ENCODE measurements around the gene BICRAL.
"Not testable (repeated sequence)": the region's sequence is repeated elsewhere in the genome, so short reads cannot be mapped to it uniquely, and the experiment has no call there.

BICRAL gene

DNA sequence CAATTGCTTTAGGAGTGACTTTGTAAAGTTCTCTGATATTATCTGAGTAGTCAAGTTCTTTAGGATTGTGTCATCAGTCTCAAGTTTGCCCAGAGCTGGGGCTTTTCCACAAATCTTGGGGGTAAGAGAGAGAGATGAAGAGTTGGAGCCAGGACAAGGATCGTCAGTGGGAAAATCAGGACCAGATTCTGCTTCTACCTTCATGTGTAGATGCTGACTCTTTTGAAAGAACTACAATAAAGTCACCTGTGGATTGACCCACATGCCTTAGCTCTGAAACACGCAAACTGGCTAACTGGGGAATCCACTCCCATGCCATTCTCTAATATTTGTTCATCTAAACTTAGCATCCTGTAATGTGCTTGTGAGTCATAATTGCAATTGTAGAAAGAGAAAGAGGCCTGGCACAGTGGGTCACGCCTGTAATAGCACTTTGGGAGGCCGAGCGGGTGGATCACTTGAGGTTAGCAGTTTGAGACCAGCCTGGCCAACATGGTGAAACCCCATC, 15.6 kb upstream of the BICRAL start:
- no peak for DNase-seq

DNA sequence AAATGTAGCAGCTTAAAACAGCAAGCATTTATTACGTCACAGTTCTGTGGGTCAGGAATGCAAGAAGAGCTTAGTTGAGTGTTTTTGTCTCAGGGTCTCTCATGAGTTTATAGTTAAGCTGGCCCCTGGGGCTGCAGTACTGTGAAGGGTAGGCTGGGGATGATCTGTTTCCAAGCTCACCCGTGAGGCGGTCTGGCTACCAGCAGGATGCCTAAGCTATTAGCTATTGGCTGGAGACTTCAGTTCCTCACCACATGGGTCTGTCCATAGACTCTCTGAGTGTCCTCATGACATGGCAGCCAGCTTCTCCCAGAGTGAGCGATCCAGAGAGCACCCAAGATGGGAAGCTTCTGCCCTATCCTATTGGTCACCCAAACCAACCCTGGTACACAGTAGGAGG, 12.8 kb upstream of the BICRAL start:
- no peak for DNase-seq

DNA sequence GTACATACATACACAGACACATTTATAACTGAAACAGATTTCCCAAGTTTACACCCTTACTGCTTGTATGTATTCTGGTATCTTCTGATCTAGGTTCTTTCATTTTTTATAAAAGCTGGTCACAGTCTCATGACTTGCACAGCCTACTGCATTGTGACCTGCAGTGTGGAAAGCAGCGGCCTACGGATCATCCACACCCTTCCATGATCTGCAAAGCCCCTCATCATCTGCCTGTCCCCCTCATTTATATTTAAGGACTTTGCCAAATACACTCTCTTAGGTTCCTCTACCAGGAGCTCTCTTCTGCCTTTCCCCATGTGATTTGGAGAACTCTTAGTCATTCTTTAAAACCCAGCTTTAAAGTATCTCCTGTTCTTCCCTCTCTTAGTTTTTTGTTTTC, 12.0 kb upstream of the BICRAL start:
- no peak for DNase-seq

DNA sequence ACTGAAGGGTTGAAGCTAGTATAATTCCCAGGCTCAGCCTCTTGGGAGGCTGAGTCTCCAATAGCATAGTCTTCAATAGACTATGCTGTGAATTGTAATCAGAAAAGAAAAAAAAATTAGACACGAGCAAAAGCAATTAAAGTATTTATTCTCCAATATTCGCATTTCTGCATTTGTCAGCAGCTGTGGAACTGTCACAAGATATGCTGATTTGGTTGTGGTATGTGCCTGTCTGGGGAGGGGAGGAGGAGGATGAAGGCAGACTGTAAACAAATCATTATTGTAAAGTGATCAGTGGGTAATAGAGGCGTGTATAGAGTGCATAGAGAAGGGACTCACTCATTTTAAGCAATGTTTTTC, 10.1 kb upstream of the BICRAL start:
- DNase-seq = no peak

DNA sequence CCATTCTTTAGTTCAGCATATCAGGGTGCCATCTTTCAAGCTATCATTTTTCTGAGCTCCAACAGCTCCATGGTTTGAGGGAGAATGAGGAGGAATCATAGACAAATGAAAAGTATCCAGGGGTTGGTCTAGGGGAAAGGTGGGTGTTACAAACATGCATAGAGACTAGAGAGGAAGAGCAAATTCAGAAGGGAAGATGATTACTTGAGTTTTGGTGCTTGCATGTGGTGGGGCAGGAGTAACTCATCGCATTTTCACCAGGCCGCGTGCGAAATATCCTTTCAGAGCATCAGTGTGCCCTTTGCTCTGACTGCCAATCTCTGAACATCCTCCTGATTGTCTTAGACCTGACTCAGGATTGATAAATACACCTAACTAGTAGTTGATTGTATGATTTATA, 7.7 kb upstream of the BICRAL start:
- no peak for DNase-seq

DNA sequence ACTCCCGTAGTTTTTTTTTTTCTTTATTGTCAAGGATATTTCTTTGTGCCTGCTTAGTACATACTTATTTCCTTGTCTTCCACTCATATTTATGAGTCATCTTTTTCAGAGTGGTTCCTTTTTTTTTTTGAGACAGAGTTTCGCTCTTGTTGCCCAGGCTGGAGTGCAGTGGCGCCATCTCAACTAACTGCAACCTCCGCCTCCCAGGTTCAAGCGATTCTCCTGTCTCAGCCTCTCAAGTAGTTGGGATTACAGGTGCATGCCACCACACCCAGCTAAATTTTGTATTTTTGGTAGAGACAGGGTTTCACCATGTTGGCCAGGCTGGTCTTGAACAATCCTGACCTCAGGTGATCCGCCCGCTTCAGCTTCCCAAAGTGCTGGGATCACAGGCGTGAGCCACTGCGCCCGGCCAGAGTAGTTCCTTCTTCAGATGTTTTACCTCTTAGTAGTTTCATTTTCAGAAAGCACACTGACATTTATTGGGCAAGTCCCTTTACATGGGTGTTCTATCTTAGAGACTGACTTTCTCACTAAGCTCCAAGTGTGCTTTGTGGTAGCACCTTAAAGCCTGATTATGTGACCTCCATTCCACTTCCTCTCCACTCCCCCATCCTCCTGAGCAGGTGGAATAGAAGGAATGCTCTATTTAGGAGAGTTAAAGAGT, 6.9 kb upstream of the BICRAL start:
- not testable (repeated sequence) for DNase-seq

DNA sequence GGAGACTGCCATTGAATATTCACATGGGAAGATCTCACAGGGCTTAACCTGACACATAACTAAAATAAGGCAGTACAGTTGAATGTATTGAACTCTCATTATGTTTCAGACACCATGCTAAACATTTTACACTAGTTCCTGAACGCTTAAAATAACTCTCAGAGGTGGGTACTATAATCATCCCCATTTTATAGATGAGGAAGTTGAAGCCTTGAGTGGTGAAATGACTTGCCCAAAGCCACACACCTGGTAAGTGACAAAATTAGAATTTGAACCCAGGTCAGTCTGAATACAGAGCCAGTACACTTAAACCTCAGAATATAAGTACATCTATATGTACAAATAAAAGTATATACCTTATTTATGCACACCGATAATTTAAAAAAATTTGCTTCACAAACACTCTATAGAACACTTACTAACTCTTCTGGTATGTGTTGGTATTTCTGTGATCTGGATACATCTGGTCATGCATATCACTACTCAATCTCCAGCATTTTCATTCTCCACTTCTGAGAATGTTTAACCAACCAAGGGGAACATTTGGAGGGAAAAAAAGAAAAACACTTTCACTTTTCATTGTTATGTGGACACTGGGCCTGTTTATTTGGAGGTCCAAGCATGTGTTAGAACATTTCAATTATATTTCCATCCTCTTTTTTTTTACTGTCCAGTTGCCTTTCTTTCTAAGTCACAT, 4.6 kb upstream of the BICRAL start:
- no peak for DNase-seq

DNA sequence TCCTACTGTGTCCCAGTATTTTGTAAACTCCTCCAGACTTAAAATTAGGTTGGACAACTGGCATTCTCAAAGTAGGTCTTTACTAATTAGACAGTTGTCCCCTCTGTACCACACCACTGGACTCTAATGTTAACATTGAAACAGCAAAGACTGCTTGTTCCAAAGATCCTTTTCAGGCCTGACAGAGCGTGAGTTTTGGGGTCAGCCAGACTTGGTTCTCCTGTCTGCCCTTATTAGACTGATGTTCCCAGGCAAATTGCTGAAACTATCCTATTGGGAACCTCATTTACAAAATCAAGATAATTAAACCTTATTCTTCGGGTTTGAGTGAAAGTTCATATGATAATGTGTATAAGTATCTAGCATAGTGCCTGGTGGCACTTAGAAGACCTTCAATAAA, 3.7 kb upstream of the BICRAL start:
- no peak for DNase-seq

DNA sequence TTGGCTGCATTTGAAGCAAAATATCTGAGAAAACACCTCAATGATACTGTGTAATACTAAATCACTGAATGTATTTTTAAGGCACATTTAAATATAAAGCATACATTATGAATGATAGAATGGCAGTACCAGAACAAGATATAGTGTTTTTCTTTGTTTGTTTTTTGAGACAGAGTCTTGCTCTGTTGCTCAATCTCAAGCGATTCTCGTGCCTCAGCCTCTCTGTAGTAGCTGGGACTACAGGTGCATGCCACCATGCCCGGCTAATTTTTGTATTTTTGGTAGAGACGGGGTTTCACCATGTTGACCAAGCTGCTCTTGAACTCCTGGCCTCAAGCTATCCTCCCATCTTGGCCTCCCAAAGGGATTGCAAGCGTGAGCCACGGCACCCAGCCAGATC, 2.3 kb upstream of the BICRAL start:
- no peak for DNase-seq

DNA sequence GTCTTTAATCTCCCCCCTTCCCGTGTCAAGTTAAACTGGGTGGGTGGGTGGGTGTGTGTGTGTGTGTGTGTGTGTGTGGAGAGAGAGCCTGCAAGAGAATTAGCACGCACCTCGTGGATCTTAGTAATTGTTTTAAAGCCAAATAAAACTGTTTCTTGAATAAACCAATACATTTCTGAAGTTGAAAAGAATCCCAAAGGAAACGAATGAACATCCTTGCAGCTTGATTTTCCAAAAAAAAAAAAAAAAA, 381 bp upstream of the BICRAL start:
- no peak for DNase-seq

DNA sequence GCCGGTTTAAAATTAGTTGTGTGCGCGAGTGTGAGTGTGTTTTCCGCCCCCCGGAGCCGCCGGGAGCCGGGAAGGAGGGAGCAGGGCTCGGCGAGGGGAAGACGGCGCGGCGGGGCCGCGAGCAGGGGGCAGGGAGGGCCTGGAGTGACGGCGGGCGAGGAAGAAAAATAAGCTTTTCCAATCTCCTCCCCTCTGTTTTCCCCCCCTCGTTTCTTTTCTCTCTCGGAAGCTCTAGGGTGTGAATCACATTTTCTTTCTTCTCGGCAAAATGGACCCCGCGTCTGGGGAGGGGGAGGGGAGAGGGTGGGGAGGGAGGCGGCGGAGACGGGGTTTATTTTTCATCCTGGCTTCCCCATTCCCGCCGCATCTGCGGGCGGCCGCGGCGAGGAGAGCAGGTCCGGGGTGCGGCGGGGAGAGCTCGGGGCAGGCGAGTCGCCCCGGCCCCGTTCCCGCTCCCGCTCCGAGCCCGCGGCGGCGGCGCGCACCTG, 881 bp downstream of the BICRAL start:
- DNase-seq = peak; percentile 72

DNA sequence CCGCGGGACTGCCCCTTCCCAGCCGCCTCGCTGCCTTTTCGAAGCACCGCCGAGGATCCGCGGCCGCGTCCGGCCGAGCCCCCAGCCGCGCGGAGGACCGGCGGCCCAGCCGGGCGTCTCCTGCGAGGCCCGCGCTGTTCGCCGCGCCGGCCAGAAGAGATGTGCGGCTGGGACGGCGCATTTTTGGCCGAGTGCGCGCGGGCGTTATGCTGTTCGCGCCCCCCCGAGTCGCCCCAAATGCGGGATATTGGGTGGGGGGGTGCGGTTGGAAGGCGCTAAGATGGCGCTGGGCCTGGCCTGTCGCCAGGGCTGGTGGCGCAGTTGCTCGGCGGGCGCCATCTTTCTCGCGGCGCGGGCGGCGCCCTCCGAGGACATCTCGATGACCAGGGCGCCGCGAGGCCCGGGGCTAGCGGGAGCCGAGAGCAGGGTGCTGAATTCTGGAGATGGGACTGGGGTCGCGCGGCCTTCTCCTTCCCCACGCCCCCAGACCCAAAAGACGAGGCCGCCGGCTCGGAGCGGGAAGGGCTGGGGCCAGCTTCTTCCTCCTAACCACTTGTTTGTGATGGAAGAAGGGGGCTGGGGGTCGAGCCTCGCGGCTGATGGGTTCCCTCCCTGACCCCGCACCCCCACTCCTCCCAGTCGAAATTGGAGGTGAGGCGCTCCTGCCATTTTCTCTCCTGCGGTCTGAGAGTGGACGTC, 1.5 kb downstream of the BICRAL start:
- no peak for DNase-seq

DNA sequence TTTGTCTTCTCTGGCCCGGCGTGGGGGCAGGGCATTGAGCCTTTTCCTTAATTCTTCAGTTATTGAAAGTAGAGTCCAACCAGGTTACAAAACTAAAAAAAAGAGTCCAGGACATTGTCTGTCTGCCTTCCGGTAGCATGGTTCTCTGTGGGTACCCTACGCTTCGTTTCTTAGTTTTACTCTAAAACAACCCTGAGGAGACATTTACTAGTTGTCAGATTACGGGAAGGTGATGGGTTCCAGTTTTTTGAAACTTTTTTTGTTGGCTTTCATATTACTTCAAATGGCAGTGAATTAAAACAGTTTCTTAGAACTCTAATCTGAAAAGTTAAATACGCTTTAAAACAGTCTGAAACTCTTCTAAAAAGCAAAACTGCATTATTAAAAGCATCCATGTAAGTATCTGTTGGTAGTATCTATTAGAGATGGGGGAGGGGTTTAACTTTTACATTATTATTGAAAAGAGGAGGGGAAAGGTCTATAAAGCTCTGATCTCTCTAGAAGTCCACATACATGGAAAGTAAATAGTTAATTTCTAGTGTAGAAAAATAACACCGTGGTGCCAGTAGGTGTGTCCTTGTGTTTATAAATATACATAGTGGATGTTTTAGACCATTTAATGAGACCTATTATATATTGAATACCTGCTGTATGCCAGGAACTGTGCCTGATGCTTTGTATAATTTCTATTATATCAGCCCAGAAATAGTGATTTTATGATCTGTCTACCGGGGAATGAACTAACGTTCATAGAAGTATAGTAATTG, 2.2 kb downstream of the BICRAL start:
- no peak for DNase-seq

DNA sequence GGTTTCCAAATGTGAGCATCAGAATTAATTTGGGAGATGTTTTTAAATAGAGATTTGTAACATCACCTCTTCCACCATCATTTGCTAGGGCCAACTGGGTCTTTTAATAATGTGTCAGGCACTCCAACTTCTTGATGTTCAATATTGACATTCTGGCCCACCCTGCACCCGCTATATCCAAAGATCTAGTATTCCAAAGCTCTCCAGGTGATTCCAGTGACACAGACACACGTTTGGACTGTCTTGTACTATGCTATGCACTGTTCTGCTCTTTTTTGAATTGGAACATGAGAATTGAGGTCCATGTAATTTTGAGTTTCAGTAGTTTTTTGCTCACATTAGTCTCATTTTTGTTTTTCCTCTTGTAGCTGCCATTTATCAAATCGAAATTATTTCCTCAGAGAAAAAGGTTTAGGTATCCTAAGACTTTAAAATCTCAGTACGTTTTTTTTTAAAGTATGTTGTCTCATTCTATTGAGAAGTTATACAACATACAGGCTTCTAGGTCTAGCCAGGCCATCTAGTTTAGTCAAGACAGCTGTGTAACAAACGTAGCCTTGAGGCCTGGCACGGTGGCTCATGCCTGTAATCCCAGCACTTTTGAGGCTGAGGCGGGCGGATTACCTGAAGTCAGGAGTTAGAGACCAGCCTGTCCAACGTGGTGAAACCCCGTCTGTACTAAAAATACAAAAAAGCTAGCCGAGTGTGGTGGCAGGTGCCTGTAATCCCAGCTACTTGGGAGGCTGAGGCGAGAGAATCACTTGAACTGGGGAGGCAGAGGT, 3.1 kb downstream of the BICRAL start:
- DNase-seq = no peak

DNA sequence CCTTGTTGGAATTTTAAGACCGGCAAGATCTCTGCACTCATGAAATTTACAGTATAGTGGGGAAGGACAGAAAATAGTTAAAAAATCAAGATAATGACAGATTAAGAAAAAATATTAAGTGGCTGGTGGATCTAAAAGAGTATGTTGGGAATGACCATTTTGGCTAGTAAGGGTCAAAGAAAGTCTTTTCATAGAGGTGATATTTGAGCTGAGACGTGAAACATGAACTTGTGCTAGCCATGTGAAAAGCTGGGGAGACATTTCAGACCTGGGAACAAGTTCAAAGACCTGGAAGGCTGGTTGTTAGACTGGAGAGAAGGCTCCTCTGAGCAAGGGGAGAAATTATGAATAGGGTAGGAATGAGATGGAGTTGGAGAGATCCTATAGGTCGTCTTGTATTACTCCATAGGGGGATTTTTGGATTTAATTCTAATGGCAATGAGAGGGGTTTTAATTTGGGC, 4.7 kb downstream of the BICRAL start:
- no peak for DNase-seq

DNA sequence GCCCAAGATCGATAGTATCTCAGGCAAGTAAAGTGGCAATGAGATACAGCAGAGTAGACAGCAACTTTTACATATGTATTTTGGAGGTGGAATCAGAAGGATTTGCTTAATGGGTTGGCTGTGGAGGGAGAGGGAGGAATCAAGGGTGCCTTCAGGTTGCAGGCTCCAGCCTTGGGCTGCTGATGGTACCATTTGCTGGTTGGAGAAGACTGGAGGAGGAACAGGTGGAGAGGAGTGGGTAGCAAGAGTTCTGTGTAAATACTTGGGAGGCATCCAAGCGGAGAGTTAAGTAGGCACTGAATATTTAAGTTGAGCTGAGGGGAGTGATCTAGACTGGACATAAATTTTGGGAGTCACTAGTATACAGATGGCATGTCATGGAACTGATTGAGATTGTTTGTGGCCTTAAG, 5.2 kb downstream of the BICRAL start:
- DNase-seq = no peak

DNA sequence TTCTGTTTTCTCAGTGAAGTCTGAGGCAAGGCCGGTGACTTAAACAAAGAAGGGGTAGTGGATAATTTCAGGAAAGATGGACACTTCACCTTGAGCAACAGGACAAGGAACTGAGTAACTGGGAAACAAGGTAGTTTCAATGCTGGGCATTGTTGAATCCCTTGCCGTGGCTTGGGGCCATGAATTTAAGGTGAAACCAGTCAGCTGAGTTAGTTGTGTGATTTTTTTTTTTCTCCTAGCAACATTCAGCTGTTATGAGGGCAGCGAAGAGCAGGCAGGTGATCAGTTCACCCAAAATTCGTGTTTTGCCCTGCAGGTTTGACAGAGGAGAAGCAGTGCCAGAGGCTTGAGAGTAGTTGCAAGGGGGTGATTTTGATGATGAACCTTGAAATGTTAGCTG, 6.8 kb downstream of the BICRAL start:
- DNase-seq = no peak

DNA sequence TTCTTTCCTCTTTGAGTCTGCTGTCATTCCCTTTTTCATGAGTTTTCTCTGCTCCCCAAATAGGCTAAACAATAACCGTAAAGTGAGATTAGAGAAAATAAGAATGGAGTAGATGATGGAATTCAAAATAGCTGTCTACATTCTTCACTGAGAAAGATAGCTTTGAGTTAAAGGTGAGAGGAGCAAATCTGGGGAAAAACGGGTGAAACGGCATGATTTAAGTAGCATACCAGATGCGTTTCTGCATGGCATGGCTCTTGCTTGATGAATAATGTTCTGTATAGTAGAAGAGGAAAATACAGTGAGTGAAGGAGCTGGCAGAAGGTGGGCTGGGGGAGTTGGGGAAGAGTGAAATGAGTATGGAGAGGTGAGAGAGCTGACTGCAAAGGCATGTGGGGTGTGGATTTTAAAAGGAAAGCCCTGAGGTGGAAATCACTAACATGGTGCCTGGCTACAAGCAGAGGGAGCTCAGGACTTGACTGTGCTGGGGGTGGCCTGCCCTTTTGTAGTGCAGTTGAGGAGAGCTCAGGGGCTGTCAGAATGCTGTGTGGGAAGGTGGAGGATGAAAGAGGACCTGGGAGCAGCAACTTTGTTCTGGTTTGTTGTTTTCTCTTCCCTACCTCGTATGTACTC, 8.8 kb downstream of the BICRAL start:
- DNase-seq = no peak

DNA sequence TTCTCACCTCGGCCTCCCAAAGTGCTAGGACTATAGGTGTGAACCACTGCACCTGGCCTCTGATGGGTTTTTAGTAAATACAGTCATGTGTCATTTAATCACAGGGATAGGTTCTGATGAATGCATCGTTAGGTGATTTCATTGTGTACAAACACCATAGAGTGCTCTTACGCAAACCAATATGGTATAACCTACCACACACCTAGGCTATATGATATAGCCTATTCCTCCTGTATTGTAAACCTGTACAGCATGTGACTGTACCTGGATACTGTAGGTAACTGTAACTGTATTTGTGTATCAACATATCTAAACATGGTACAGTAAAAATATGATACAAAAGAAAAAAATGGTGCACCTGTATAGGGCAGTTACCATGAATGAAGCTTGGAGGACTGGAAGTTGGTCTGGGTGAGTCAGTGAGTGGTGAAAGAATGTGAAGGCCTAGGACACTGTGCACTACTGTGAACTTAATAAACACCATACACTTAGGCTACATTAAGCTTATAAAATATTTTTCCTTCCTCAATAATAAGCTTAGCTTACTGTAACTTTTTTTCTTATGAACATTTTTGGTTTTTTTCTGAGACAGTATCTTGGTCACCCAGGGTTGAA, 10.0 kb downstream of the BICRAL start:
- DNase-seq = no peak

DNA sequence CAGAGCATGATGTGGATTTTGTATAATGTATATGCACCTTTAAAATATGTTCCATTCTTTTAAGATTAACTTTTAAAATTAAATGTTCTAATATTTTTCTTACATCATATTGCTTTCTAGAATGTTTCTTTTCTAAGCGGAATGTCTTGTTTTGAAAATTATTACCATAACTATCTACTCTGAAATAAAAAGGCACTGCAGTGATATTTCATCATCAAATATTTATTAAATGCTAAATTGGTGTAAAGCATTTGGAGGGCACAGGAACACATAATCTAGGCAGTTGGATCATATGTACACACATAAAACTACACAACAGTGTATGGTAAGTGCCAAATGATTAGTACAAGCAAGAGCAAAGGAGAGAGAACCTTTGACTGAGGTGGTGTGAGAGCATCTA, 13.8 kb downstream of the BICRAL start:
- no peak for DNase-seq

DNA sequence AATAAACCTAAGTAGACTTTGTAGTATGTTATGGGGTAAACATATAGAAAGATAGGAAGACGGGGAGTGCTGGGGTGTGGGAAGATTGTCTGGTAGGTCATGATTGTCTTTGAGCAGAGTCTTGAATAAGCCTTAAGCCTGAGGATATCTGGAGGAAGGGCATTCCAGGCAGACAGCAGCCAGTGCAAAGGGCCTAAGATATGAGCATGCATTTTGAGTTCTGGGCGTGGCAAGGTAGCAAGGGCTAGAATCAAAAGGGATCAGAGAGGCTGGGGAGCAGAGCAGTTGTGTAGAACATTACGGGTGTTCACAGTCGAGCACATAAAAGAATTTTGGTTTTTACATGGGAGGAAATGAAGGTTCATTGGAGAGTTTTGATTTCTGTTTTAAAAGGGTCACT, 14.3 kb downstream of the BICRAL start:
- no peak for DNase-seq

DNA sequence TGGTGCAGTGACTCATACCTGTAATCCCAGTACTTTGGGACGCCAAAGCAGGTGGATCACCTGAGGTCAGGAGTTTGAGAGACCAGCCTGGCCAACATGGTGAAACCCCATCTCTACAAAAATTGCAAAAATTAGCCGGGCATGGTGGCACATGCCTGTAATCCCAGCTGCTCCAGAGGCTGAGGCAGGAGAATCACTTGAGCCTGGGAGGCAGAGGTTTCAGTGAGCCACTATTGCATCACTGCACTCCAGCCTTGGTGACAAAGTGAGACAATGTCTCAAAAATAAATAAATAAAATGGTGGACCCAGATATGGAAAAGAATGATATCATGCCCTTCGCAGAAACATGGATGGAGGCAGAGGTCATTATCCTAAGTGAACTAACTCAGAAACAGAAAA, 15.8 kb downstream of the BICRAL start:
- not testable (repeated sequence) for DNase-seq
